GM23248 (cell line): ENCODE measurements around the gene ATF6.

ENCODE experiments used
- EZH2 ChIP-seq: fragments of 200-600 bp; sonication (generic); IDR thresholded peaks from 2 replicates; pipeline ENCODE4 v1.6.1; 2018; ENCODE audit warnings: antibody characterized with exemption, mild to moderate bottlenecking; ENCODE audit not compliant: insufficient read depth, poor library complexity, severe bottlenecking
- EZH2phosphoT487 ChIP-seq: fragments of 200-600 bp; sonication (generic); IDR thresholded peaks from 2 replicates; pipeline ENCODE4 v1.6.1; 2018; ENCODE audit warnings: antibody characterized with exemption, moderate library complexity, mild to moderate bottlenecking, low read depth; ENCODE audit not compliant: insufficient read depth

DNA sequence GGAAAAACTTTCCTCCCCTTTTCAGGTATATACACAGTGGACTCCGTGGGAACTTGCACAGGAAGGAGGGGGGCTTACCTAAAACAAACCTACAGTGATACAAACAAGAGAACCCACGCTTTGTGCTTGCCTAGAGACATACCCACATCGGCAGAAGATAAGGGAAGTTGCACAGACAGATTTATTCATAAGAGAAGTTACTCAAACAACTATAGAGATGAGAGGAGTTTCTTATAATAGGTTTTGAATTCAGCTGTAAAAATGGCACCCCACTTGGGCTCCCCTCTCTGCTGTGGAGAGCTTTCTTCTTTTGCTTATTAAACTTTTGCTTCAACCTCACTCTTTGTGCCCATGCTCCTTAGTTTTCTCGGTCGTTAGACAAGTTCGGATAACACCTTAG, 18.3 kb upstream of the ATF6 start:
- TF ChIP-seq EZH2 (no peak), EZH2phosphoT487 (no peak)
